Measurements from ENCODE around the gene SLC39A8.

Gene SLC39A8

DNA sequence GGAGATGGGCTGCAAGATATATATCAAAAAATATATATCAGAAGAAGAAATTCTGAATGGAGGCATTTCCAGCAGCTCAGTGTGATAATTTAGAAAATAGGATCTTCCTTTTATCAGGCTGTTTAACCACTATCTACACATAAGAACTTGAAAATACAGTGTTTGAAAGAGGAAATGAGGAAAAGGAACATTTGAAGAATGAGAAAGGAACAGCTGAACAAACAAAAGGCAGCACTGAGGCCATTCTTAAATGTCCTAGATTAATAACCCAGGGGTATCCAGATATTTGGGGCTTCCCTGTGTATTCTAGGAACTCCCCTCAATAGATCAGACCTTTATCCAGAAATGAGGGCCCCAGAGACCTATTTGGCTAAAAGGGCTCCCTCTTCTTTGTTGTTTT is 4.1 kb downstream of the SLC39A8 start:
- no peak for DNase-seq (ENCODE audit: low read depth in 1 of 2, low spot score in 1 of 2)

- no peak for DNase-seq (ENCODE audit: low read depth in 1 of 2, low spot score in 1 of 2)
These were observed 6.3 kb downstream of the SLC39A8 start for GRCh38 chr4:102339018-102339417.

GRCh38 chr4:102338405-102338804 is 6.9 kb downstream of the SLC39A8 start:
- DNase-seq (ENCODE audit: low read depth in 1 of 2, low spot score in 1 of 2): no peak

DNA sequence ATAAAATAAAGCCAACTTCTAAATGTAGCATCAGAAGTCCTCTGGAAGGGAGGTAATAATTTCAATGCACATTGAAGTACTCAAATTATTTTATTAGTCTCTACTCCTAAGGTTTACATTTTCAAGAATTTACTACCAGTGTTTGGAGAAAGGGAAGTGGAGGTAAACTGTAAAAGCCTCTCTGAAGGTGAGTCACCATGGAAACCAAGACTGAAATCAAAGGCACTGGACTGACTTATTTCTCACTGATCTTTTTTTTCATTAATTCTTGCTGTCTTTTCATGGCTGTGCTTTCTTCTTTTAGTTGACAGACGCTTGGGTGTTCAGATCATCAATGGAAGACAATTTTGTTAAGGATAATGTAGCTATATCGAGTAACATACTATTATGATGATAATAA is 9.7 kb downstream of the SLC39A8 start:
- no peak for DNase-seq (ENCODE audit: low read depth in 1 of 2, low spot score in 1 of 2)

- no peak for DNase-seq (ENCODE audit: low read depth in 1 of 2, low spot score in 1 of 2)
These were observed 10.7 kb downstream of the SLC39A8 start for GRCh38 chr4:102334624-102335023.

DNA sequence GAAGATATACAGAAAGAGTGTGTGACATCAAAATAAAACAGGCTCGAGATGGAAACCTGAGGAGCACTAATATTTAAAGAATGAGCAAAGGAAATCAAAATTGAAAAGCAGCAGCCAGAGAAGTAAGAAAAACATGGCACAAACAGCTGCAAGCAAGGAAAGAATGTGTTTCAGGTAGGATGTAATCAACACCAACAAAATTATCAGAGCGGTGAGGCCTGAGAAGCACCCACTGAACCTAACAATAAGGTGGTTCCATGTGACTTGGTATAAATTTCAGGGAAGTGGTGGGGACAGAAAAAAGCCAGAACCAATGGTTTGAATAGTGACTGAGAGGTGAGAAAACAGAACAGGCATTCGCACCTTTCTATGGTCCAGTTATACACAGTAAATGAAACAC is 11.5 kb downstream of the SLC39A8 start:
- DNase-seq (ENCODE audit: low read depth in 1 of 2, low spot score in 1 of 2): no peak

DNA sequence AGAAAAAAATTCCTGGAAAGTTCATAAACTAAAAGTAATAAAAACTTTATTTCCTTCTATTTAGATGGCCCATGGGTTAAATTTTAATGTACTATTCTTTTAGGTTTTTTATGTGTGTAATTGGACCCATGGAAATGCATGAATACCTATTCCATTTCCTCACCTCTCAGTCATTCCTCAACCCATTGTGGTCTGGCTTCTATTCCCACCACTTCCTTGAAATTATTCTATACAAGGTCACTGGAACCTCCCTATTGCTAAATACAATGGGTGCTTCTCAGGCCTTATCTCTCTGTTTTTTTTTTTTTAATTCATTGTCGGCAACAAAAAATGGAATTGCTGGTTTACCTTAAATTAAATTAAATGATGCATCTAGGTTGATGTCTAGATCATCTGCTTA is 17.2 kb downstream of the SLC39A8 start:
- no peak for DNase-seq (ENCODE audit: low read depth in 1 of 2, low spot score in 1 of 2)

- no peak for DNase-seq (ENCODE audit: low read depth in 1 of 2, low spot score in 1 of 2)
These were observed 18.3 kb downstream of the SLC39A8 start for GRCh38 chr4:102326951-102327350.

GRCh38 chr4:102324730-102325129 is 20.6 kb downstream of the SLC39A8 start:
- DNase-seq (ENCODE audit: low read depth in 1 of 2, low spot score in 1 of 2): no peak

- no peak for DNase-seq (ENCODE audit: low read depth in 1 of 2, low spot score in 1 of 2)
These were observed 22.5 kb downstream of the SLC39A8 start for GRCh38 chr4:102322736-102323135.

DNA sequence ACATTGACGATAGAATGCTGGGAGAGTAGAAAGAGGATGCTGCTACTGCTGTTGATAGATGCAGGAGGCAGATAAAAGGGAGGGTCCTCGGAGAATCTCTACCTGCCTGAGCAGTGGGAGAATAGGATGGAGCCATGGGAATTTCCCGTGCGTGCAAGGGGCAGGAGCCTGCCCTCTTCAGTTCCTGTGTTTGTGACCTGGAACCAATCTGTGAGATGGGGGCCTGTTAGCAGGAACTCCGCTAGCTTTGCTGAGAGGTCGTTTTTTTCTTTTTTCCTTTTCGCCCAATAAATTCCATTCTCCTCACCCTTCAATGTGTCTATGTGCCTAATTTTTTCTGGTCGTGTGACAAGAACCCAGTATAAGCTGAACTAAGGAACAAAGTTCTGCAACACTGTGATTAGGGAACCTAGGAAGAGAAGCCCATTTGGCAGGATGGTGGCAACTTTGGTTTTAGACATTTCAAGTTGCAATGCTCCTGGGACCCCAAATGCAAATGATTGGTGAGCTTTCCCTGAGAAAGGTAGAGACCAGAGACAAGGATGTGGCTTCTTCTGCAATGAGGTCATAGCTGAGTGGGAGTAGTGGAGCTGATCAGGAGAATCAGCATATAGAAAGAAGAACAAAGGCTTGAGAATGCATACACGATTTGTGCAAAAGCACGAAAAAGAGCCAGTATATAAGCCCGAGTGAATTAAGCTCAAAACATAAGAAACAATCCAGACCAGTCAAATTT is 23.9 kb downstream of the SLC39A8 start:
- no peak for DNase-seq (ENCODE audit: low read depth in 1 of 2, low spot score in 1 of 2)

- DNase-seq (ENCODE audit: low read depth in 1 of 2, low spot score in 1 of 2): no peak
These were observed 25.7 kb downstream of the SLC39A8 start for GRCh38 chr4:102319594-102319993.

GRCh38 chr4:102318526-102318925 is 26.8 kb downstream of the SLC39A8 start:
- DNase-seq (ENCODE audit: low read depth in 1 of 2, low spot score in 1 of 2): no peak

DNA sequence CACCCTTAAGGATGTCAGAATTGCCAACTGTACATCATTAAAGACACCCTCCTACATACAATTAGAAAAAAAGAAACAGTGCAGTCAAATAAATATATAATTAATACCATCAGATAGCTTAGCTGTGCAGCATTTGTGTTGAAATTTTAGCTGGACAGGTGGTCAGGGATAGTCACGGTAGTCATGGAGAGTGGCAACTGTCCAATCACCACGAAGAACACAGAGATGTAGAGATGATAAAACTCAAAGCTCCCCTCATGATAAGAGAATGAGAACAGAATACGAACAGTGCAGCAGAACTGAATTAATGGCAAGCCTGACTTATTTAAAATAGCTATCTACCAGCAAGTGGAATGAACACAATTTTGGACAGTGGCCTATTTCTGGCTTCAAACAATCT is 27.2 kb downstream of the SLC39A8 start:
- no peak for DNase-seq (ENCODE audit: low read depth in 1 of 2, low spot score in 1 of 2)

- DNase-seq (ENCODE audit: low read depth in 1 of 2, low spot score in 1 of 2): no peak
These were observed 27.8 kb downstream of the SLC39A8 start for GRCh38 chr4:102317459-102317858.

GRCh38 chr4:102316585-102316984 is 28.7 kb downstream of the SLC39A8 start:
- DNase-seq (ENCODE audit: low read depth in 1 of 2, low spot score in 1 of 2): no peak

DNA sequence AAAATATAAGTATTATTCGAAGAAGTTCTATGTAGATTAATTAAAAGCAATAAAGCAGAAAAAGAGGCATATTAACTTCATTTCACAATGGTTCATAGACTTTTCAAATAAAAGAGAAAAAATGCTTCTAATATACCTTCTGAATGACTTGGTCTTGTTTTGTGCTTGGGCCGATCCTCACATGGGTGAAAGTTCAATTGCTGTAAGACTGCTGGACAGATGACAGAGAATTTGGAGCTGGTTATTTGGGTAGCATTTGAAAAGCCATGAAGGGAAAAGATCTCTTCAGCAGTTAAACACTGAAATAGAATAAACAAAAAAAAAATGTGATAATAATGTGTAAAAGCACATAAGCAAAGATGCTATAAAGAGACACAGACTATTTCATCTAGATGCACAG is 29.8 kb downstream of the SLC39A8 start:
- DNase-seq (ENCODE audit: low read depth in 1 of 2, low spot score in 1 of 2): no peak

DNA sequence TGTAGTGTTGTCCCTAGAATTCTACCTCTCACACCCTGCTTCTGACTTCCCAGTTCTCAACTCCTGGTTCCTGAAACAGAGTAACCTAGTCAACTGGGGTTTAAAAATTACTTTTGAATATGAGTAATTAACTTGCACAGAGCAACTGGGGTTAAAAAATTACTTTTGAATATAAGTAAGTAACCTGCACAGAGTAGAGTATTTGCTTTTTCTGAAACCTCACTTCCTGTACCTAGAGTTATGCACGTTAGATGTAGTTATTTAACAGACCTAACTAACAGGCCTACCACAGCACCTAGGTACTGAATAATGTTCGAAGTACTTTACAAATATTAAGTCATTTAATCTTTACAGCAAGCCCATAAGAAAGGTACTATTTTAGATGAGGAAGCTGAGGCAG is 32.9 kb downstream of the SLC39A8 start:
- DNase-seq (ENCODE audit: low read depth in 1 of 2, low spot score in 1 of 2): no peak

DNA sequence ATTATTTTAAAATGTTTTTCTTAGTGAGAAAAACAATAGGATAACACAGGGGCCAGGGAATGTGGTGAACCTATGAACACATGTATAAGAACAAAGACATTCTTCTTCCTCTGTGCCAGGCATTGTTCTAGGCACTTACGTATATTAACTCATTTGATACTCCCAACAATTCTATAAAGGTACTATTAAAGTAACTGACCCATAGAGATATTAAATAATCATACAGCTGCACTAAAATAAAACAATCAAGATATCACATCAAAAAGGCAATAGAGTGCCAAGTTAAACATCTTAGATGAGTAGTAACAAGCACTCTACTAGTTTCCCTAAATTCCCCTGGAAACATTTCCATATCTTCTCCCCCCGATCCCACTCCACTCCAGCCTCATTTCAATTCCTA is 33.4 kb downstream of the SLC39A8 start:
- DNase-seq (ENCODE audit: low read depth in 1 of 2, low spot score in 1 of 2): no peak

DNA sequence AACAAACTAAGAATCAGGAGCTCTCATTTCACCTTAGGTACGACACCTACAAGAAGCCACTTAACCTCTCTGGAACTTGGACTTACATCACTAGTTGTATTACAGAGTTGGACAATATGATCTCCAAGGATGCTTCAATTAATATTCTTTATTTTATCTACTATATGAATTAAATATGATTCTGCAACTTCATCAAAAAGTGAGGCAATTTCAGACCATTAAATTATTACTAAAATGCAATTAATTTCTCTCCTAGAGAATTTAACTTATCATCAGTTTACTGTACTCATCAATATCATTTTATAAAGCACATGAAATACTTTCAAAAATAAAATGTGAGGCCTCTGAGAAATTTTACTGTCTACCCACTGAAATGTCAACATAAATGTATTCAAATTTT is 33.9 kb downstream of the SLC39A8 start:
- DNase-seq (ENCODE audit: low read depth in 1 of 2, low spot score in 1 of 2): no peak

DNA sequence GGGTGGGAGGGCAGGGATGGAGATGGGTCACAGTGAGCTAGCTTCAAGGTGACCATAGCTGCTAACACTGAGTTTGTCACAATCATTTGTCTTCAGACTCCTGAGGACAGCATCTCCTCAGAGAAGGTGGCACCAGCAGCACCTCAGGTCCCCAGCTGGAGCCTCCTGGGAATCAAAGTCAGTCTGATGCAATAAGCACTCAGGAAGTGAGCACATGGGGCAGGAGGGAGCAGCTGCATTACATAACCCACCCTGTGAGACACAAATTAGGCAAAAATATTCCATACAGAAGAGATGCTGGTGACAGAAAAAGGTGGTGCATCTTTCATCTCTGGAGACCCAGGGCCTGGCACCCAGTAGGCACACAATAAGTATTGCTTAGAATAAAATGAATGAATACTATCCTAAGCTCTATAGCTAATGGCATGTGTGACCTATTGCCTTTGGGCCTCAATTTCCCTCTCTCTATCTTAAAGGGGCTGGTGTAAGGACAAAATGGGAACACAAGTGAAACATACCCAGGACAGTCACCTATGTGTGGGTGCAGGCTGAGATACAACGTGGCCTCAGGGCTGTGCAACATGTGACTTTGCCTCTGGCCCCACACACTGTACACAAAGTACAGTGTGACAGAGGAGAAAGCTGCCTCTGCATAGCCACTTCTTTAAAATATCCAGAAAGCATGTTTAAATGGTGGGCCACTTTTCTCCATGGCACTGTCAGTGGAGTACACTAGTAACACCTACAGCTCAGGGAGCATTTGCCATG is 37.1 kb downstream of the SLC39A8 start:
- DNase-seq (ENCODE audit: low read depth in 1 of 2, low spot score in 1 of 2): no peak

GRCh38 chr4:102305666-102306065 is 39.6 kb downstream of the SLC39A8 start:
- no peak for DNase-seq (ENCODE audit: low read depth in 1 of 2, low spot score in 1 of 2)

GRCh38 chr4:102302762-102303161 is 42.5 kb downstream of the SLC39A8 start:
- no peak for DNase-seq (ENCODE audit: low read depth in 1 of 2, low spot score in 1 of 2)

All from activated CD4-positive, alpha-beta T cell treated with anti-CD3 and anti-CD28 coated beads, Interleukin-2, amount 50 U/mL, for 24 hours (primary cell).